Neural cell (in vitro differentiated cells): Measurements from ENCODE around the gene CPZ. TPM values are rescaled to one million over a fixed set of nuclear protein-coding genes. Genes with fewer than 3 reads are reported as not detected.

Experiments used
- H2AFZ ChIP-seq: fragments of 200-600, 300-800 bp; sonication (generic), shearing (Covaris generic); 2 replicates; pipeline ENCODE4 v1.6.0; 2014; ENCODE audit warnings: low read depth, mild to moderate bottlenecking, antibody characterized with exemption, low read length, moderate library complexity
- H3F3A ChIP-seq: fragments of 200-600 bp; shearing (Covaris generic); 2 replicates; pipeline ENCODE4 v1.6.1; 2016; ENCODE audit warnings: mild to moderate bottlenecking, moderate library complexity, mixed read lengths, antibody characterized with exemption, low read length; ENCODE audit not compliant: insufficient read depth, poor library complexity, severe bottlenecking
- H3K27ac ChIP-seq: fragments of 200-600, 300-800 bp; sonication (generic), shearing (Covaris generic); 2 replicates; pipeline ENCODE4 v1.5.1; 2014; ENCODE audit warnings: mild to moderate bottlenecking, low read length, moderate library complexity
- H3K27me3 ChIP-seq: fragments of 300-800, 200-600 bp; sonication (generic), shearing (Covaris generic); 2 replicates; pipeline ENCODE4 v1.6.0; 2014; ENCODE audit warnings: mild to moderate bottlenecking, low read depth, low read length, moderate library complexity; ENCODE audit not compliant: insufficient read depth
- H3K36me3 ChIP-seq: fragments of 300-800, 200-600 bp; sonication (generic), shearing (Covaris generic); 2 replicates; pipeline ENCODE4 v1.5.1; 2014; ENCODE audit warnings: mild to moderate bottlenecking, antibody characterized with exemption, low read length, moderate library complexity; ENCODE audit not compliant: insufficient read depth
- H3K4me2 ChIP-seq: fragments of 300-800, 200-600 bp; sonication (generic), shearing (Covaris generic); 2 replicates; pipeline ENCODE4 v1.6.0; 2014; ENCODE audit warnings: mild to moderate bottlenecking, low read length
- H3K4me3 ChIP-seq: fragments of 300-800, 200-600 bp; sonication (generic), shearing (Covaris generic); 2 replicates; pipeline ENCODE4 v1.5.1; 2014; ENCODE audit warnings: mild to moderate bottlenecking, low read length, moderate library complexity
- H3K79me2 ChIP-seq: fragments of 200-600 bp; shearing (Covaris generic); replicated peaks from 2 replicates; pipeline ENCODE4 v1.6.0; 2014; ENCODE audit warnings: mild to moderate bottlenecking, low read length, moderate library complexity; ENCODE audit not compliant: insufficient read depth
- H3K9ac ChIP-seq: fragments of 300-800, 200-600 bp; sonication (generic), shearing (Covaris generic); 2 replicates; pipeline ENCODE4 v1.6.1; 2016; ENCODE audit warnings: mild to moderate bottlenecking, low read length, mixed read lengths
- H3K9me2 ChIP-seq: fragments of 200-600 bp; shearing (Covaris generic); 2 replicates; pipeline ENCODE4 v1.6.1; 2016; ENCODE audit warnings: mild to moderate bottlenecking, low read length, mixed read lengths; ENCODE audit not compliant: insufficient read depth
- H3K9me3 ChIP-seq: fragments of 200-600, 300-800 bp; sonication (generic), shearing (Covaris generic); 2 replicates; pipeline ENCODE4 v1.6.1; 2016; ENCODE audit warnings: mild to moderate bottlenecking, mixed run types, low read length, moderate library complexity, mixed read lengths
- H4K20me1 ChIP-seq: fragments of 200-600 bp; shearing (Covaris generic); 2 replicates; pipeline ENCODE4 v1.6.1; 2016; ENCODE audit warnings: mild to moderate bottlenecking, mixed run types; ENCODE audit not compliant: insufficient read depth
- CTCF ChIP-seq: fragments of 450-650 bp; IDR thresholded peaks from 2 replicates; pipeline ENCODE4 v1.5.1; 2014; ENCODE audit warnings: antibody characterized with exemption, mild to moderate bottlenecking, moderate library complexity; ENCODE audit not compliant: poor library complexity, severe bottlenecking
- EP300 ChIP-seq: fragments of 450-650 bp; conservative IDR thresholded peaks from 2 replicates; pipeline ENCODE4 v1.6.1; 2014; ENCODE audit warnings: antibody characterized with exemption, mild to moderate bottlenecking, moderate library complexity; ENCODE audit not compliant: poor library complexity, severe bottlenecking
- EZH2 ChIP-seq: fragments of 200-600, 300-800 bp; shearing (Covaris generic), sonication (generic); IDR thresholded peaks from 2 replicates; pipeline ENCODE4 v1.6.1; 2014; ENCODE audit warnings: antibody characterized with exemption, low read length, borderline replicate concordance, mild to moderate bottlenecking; ENCODE audit not compliant: insufficient read depth, poor library complexity, severe bottlenecking
- MXI1 ChIP-seq: fragments of 450-650 bp; conservative IDR thresholded peaks from 2 replicates; pipeline ENCODE4 v1.6.1; 2014; ENCODE audit warnings: antibody characterized with exemption, mild to moderate bottlenecking; ENCODE audit not compliant: poor library complexity, severe bottlenecking
- POLR2AphosphoS5 ChIP-seq: IDR thresholded peaks from 2 replicates; pipeline ENCODE4 v1.6.1; 2012
- RAD21 ChIP-seq: fragments of 450-650 bp; conservative IDR thresholded peaks from 2 replicates; pipeline ENCODE4 v1.6.1; 2014; ENCODE audit warnings: antibody characterized with exemption, mild to moderate bottlenecking, moderate library complexity
- REST ChIP-seq: IDR thresholded peaks from 2 replicates; pipeline ENCODE4 v1.6.1; 2012; ENCODE audit warnings: borderline replicate concordance
- SMC3 ChIP-seq: fragments of 450-650 bp; conservative IDR thresholded peaks from 2 replicates; pipeline ENCODE4 v1.6.1; 2014; ENCODE audit warnings: antibody characterized with exemption, mild to moderate bottlenecking, moderate library complexity; ENCODE audit not compliant: poor library complexity
- TAF1 ChIP-seq: IDR thresholded peaks from 2 replicates; pipeline ENCODE4 v1.6.1; 2012; ENCODE audit warnings: low read depth
- polyA plus RNA-seq: library from polyadenylated mRNA; depleted of rRNA; stranded (reverse); fragments of >200 nt; gene quantifications from 2 replicates; pipeline ENCODE4 v1.2.3, GENCODE V29; 2014

CPZ gene
- polyA plus RNA-seq, 1 donor from 2014 or later = not detected

- H3K9me2 ChIP-seq = no peaks in the 10 kb centered on the region
- no peaks in the 10 kb centered on the region for H3K79me2 ChIP-seq
Observed at GRCh38 chr4:8596891-8597290, 4.3 kb downstream of the CPZ start.

GRCh38 chr4:8597319-8597718 is 4.8 kb downstream of the CPZ start:
- Histone ChIP-seq H3K9me2 (no peaks in the 10 kb centered on the region), H3K9ac (no peak overlapping the region), H3K79me2 (no peaks in the 10 kb centered on the region), H3K27me3 (peaks cover 21% of the 10 kb centered on the region), H3F3A (no peaks in the 10 kb centered on the region), H4K20me1 (no peaks in the 10 kb centered on the region), H3K4me2 (no peak overlapping the region), H3K4me3 (no peak overlapping the region), H2AFZ (no peak overlapping the region), H3K27ac (no peak overlapping the region), H3K36me3 (no peaks in the 10 kb centered on the region), H3K9me3 (no peaks in the 10 kb centered on the region)
- TF ChIP-seq REST = no peak
- TF ChIP-seq POLR2AphosphoS5 = no peak
- no peak for TF ChIP-seq CTCF
- no peak for TF ChIP-seq RAD21
- no peak for TF ChIP-seq TAF1
- TF ChIP-seq SMC3 = no peak
- no peak for TF ChIP-seq EP300

More at GRCh38 chr4:8596891-8597290, 4.3 kb downstream of the CPZ start:
- Histone ChIP-seq H3K9ac (no peak overlapping the region), H2AFZ (no peak overlapping the region), H3K4me3 (no peak overlapping the region), H3K27ac (no peak overlapping the region), H3K9me3 (no peaks in the 10 kb centered on the region), H3K27me3 (peaks cover 25% of the 10 kb centered on the region), H4K20me1 (no peaks in the 10 kb centered on the region), H3K36me3 (no peaks in the 10 kb centered on the region), H3F3A (no peaks in the 10 kb centered on the region), H3K4me2 (no peak overlapping the region)
- TF ChIP-seq POLR2AphosphoS5 (no peak), TAF1 (no peak), SMC3 (no peak), CTCF (no peak), MXI1 (no peak), EZH2 (no peak), REST (no peak), EP300 (no peak), RAD21 (no peak)
